Naive thymus-derived CD4-positive, alpha-beta T cell (primary cell): ENCODE measurements around the gene BCR. TPM values are rescaled to one million over a fixed set of nuclear protein-coding genes. Genes with fewer than 3 reads are reported as not detected.

Experiments
- ATAC-seq: fragments of 150-1000 bp; cut with Tn5 transposase; 2 replicates; pipeline ENCODE4 v1.10.0; 2021; ENCODE audit warnings: mild to moderate bottlenecking, moderate library complexity
- CTCF ChIA-PET: fragments of 350-600 bp; sonication (Branson Sonifier 250); formaldehyde crosslinking; loops from one replicate; lab custom pipeline; 2021; ENCODE audit warnings: antibody characterized with exemption; lab: Charles Lee
- POLR2A ChIA-PET: fragments of 350-600 bp; sonication (Branson Sonifier 250); formaldehyde crosslinking; loops from one replicate; lab custom pipeline; 2021; ENCODE audit warnings: antibody characterized with exemption, inconsistent platforms; lab: Charles Lee
- DNase-seq, 9 donors: peaks; one replicate each; pipeline versions ENCODE4 v3.0.0 to v3.0.0-alpha.2; 2020 to 2022; ENCODE audit warnings: mixed read lengths in 1 of 9
- H3K27ac ChIP-seq: one replicate; pipeline ENCODE4 v1.7.0; 2013; ENCODE audit warnings: mild to moderate bottlenecking, low read depth, low read length, moderate library complexity
- H3K27me3 ChIP-seq, 2 donors: one replicate each; pipeline ENCODE4 v1.7.0; 2013; ENCODE audit warnings: low read length in 2 of 2, mild to moderate bottlenecking in 2 of 2, moderate library complexity in 2 of 2; ENCODE audit not compliant: control insufficient read depth in 2 of 2, insufficient read depth in 2 of 2
- H3K36me3 ChIP-seq, 3 experiments: 1 replicate in 2 of 3; 2 replicates in 1 of 3; pipeline ENCODE4 v1.7.0; 2013; ENCODE audit warnings: low read length in 3 of 3, mild to moderate bottlenecking in 3 of 3, moderate library complexity in 1 of 3; ENCODE audit not compliant: insufficient read depth in 3 of 3, control insufficient read depth in 2 of 3
- H3K4me1 ChIP-seq, 2 donors: one replicate each; pipeline ENCODE4 v1.7.0; 2013; ENCODE audit warnings: low read length in 2 of 2, mild to moderate bottlenecking in 2 of 2, moderate library complexity in 1 of 2; ENCODE audit not compliant: control insufficient read depth in 2 of 2, insufficient read depth in 2 of 2
- H3K4me3 ChIP-seq: 2 replicates; pipeline ENCODE4 v1.7.0; 2013; ENCODE audit warnings: mild to moderate bottlenecking, low read length
- H3K9me3 ChIP-seq, 3 experiments: 1 replicate in 2 of 3; 2 replicates in 1 of 3; pipeline ENCODE4 v1.7.0; 2013; ENCODE audit warnings: low read length in 3 of 3; ENCODE audit not compliant: control insufficient read depth in 2 of 3
- H3K27ac Mint-ChIP-seq, 9 donors: one replicate each; pipeline ENCODE4 v1.8.0; 2020 to 2022; ENCODE audit warnings: mixed read lengths in 9 of 9, mild to moderate bottlenecking in 8 of 9, moderate library complexity in 5 of 9, inconsistent platforms in 2 of 9
- H3K27me3 Mint-ChIP-seq, 5 donors: one replicate each; pipeline ENCODE4 v1.8.0; 2021 to 2022; ENCODE audit warnings: mixed read lengths in 5 of 5, mild to moderate bottlenecking in 1 of 5
- H3K36me3 Mint-ChIP-seq, 5 donors: one replicate each; pipeline ENCODE4 v1.8.0; 2020 to 2022; ENCODE audit warnings: mixed read lengths in 5 of 5, mild to moderate bottlenecking in 3 of 5, inconsistent platforms in 1 of 5
- H3K4me1 Mint-ChIP-seq, 7 donors: one replicate each; pipeline ENCODE4 v1.8.0; 2020 to 2022; ENCODE audit warnings: mixed read lengths in 7 of 7, mild to moderate bottlenecking in 3 of 7, inconsistent platforms in 1 of 7
- H3K4me3 Mint-ChIP-seq, 10 donors: one replicate each; pipeline ENCODE4 v1.8.0; 2020 to 2022; ENCODE audit warnings: mild to moderate bottlenecking in 10 of 10, mixed read lengths in 10 of 10, moderate library complexity in 6 of 10, inconsistent platforms in 2 of 10
- H3K9me3 Mint-ChIP-seq, 11 donors: one replicate each; pipeline ENCODE4 v1.8.0; 2020 to 2022; ENCODE audit warnings: mixed read lengths in 11 of 11, mild to moderate bottlenecking in 4 of 11, inconsistent platforms in 1 of 11, moderate library complexity in 1 of 11
- intact Hi-C, 2 donors: fragments of 100-400 bp; cut with micrococcal nuclease; formaldehyde crosslinking; loops; one replicate each; pipeline ENCODE4 v1.15.1; 2023
- polyA plus RNA-seq, 2 donors: library from polyadenylated mRNA; unstranded; fragments of 300-500 nt; fragmentation: Illumina TruSeq; gene quantifications; one replicate each; pipeline ENCODE4 v1.2.3, GENCODE V29; 2021
- total RNA-seq, 6 experiments: library from RNA in 5 of 6; stranded (reverse) in 5 of 6; gene quantifications; 1 replicate in 5 of 6; 2 replicates in 1 of 6; pipeline ENCODE4 v1.2.3 and lab custom pipeline; 2021 to 2026

The BCR gene
- total and polyA plus RNA-seq, 7 experiments from 2014 or later, result 6.1 to 103 (median 83.8) TPM

DNA sequence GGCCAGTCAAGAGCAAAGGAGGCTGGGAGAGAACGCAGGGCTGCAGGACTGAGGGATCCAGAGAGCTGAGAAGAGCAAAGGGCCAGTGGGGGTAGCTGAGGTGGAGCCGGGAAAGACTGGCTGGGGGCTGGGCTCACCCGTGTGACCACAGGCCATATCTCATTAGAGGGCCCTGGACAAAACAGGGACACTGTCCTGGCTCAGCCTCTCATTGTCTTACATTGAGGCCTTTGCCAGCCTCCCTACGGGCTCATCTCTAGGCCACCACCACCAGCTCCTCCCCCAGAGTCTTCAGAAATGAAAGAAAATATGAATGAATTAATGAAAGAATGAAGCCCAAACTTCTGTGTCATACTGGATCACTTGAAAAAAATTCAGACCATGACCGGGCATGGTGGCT, 25.8 kb upstream of the BCR start:
- Histone ChIP-seq H3K9me3 (no peaks in the 10 kb centered on the region), H3K4me3 (no peak overlapping the region), H3K27ac (no peak overlapping the region), H3K36me3 (no peaks in the 10 kb centered on the region), H3K27me3 (no peaks in the 10 kb centered on the region), H3K4me1 (peaks cover 0 to 7% of the 10 kb centered on the region in 2 donors)
- H3K9me3 Mint-ChIP-seq, result no peaks in the 10 kb centered on the region
- DNase-seq (no peak), ATAC-seq (no peak)
- intact Hi-C loops, result no loop called here
- ChIA-PET POLR2A (interaction anchor here (0.7 kb wide), 1 partner anchor 213 kb away, joined by 3 read pairs; no protein-coding TSS in a partner anchor), CTCF (no interaction called here)
- H3K36me3 Mint-ChIP-seq, result no peaks in the 10 kb centered on the region
- peaks cover 0 to 5% (median 0%) of the 10 kb centered on the region in 5 donors for H3K27me3 Mint-ChIP-seq
- peak overlapping the region in 1 of 9 donors; percentile 23 for H3K27ac Mint-ChIP-seq
- peaks cover 6 to 22% (median 15%) of the 10 kb centered on the region in 7 donors for H3K4me1 Mint-ChIP-seq
- no peak overlapping the region for H3K4me3 Mint-ChIP-seq

- Histone ChIP-seq H3K27me3 (no peaks in the 10 kb centered on the region), H3K27ac (no peak overlapping the region), H3K4me3 (no peak overlapping the region), H3K36me3 (no peaks in the 10 kb centered on the region), H3K9me3 (no peaks in the 10 kb centered on the region), H3K4me1 (peaks cover 0 to 7% of the 10 kb centered on the region in 2 donors)
- Mint-ChIP-seq H3K4me1 (peaks cover 6 to 22% (median 15%) of the 10 kb centered on the region in 7 donors), H3K27me3 (no peaks in the 10 kb centered on the region), H3K36me3 (no peaks in the 10 kb centered on the region), H3K9me3 (no peaks in the 10 kb centered on the region), H3K4me3 (peak overlapping the region in 1 of 10 donors; percentile 8), H3K27ac (no peak overlapping the region)
- intact Hi-C loops, result no loop called here
- no peak for DNase-seq
- ChIA-PET CTCF (no interaction called here), POLR2A (interaction anchor here (0.7 kb wide), 1 partner anchor 213 kb away, joined by 3 read pairs; no protein-coding TSS in a partner anchor)
- ATAC-seq, result no peak
Observed at GRCh38 chr22:23155143-23155542, 25.2 kb upstream of the BCR start.

- no peaks in the 10 kb centered on the region for H3K9me3 ChIP-seq
- H3K36me3 ChIP-seq, result no peaks in the 10 kb centered on the region
- H3K27me3 Mint-ChIP-seq, result no peaks in the 10 kb centered on the region
- H3K9me3 Mint-ChIP-seq, result no peaks in the 10 kb centered on the region
- no peak overlapping the region for H3K27ac ChIP-seq
- H3K4me1 ChIP-seq, result peaks cover 0 to 7% of the 10 kb centered on the region in 2 donors
- H3K4me1 Mint-ChIP-seq, result peaks cover 6 to 22% (median 15%) of the 10 kb centered on the region in 7 donors
- ATAC-seq (no peak), DNase-seq (no peak)
- intact Hi-C loops, result no loop called here
- H3K4me3 Mint-ChIP-seq, result no peak overlapping the region
- H3K36me3 Mint-ChIP-seq, result no peaks in the 10 kb centered on the region
- ChIA-PET POLR2A (no interaction called here), CTCF (interaction anchor here (0.6 kb wide), 1 partner anchor 128 kb away, joined by 3 read pairs; no protein-coding TSS in a partner anchor)
- H3K4me3 ChIP-seq, result no peak overlapping the region
- peak overlapping the region in 1 of 9 donors; percentile 14 for H3K27ac Mint-ChIP-seq
- no peaks in the 10 kb centered on the region for H3K27me3 ChIP-seq
Observed at GRCh38 chr22:23155831-23156230, 24.5 kb upstream of the BCR start.

GRCh38 chr22:23156286-23156685, 24.0 kb upstream of the BCR start:
- no peaks in the 10 kb centered on the region for H3K36me3 Mint-ChIP-seq
- no peaks in the 10 kb centered on the region for H3K27me3 Mint-ChIP-seq
- CTCF ChIA-PET, result interaction anchor here (0.6 kb wide), 1 partner anchor 127 kb away, joined by 3 read pairs; no protein-coding TSS in a partner anchor
- H3K4me3 ChIP-seq, result no peak overlapping the region
- DNase-seq (no peak), ATAC-seq (no peak)
- no peaks in the 10 kb centered on the region for H3K36me3 ChIP-seq
- H3K9me3 Mint-ChIP-seq, result no peaks in the 10 kb centered on the region
- no peak overlapping the region for H3K4me3 Mint-ChIP-seq
- H3K4me1 Mint-ChIP-seq, result peaks cover 6 to 22% (median 15%) of the 10 kb centered on the region in 7 donors
- POLR2A ChIA-PET, result no interaction called here
- no peak overlapping the region for H3K27ac Mint-ChIP-seq
- peaks cover 0 to 7% of the 10 kb centered on the region in 2 donors for H3K4me1 ChIP-seq
- intact Hi-C loops, result no loop called here
- no peaks in the 10 kb centered on the region for H3K9me3 ChIP-seq
- H3K27ac ChIP-seq, result no peak overlapping the region
- no peaks in the 10 kb centered on the region for H3K27me3 ChIP-seq

DNA sequence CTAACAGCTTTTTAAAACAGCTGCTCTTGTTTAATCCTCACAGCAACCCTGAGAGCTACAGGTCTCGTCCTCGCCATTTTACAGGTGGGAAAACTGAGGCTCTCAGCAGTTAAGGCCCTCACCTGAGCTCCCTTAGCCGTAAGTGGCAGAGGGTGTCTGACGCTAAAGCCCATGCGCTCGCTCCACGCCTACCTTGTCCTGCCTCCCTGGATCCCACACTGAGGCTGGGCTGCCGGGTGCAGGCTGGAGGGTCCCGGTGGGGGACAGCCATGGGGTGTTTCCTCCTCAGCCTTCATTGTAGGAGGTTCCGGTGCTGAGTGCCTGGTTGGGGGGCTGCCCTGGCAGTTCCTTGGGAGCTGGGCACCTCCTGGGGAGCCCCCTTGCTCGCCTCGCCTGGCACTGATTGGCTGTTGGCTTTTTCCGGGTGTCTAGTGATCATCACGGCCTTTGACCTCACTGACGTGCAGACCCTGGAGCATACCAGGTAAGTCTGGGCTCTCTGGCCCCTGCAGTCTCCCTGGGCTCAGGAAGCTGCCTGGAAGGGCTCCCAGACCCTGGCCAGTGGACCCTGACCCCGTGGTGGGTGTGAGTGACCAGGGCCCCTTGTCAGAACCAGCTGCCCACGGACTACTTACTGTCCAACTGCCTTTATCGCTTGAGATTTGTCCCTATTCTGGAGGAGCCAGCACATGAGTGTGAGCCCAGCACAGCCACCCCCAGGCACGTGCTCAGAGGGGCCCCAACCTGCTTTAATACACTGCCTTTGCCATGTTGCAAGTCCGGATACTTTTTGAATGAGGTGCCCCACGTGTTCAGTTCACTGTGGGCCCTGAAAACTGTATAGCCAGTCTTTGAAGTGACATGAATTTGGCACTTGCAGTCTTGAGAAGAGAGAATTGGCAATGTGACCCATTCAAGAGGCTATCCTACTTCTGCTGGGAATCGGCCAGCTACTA, 22.5 kb upstream of the BCR start:
- H3K27ac Mint-ChIP-seq, result no peak overlapping the region
- Histone ChIP-seq H3K27me3 (no peaks in the 10 kb centered on the region), H3K9me3 (no peaks in the 10 kb centered on the region), H3K4me1 (peaks cover 0 to 7% of the 10 kb centered on the region in 2 donors), H3K27ac (no peak overlapping the region), H3K4me3 (no peak overlapping the region), H3K36me3 (no peaks in the 10 kb centered on the region)
- no peak for DNase-seq
- H3K4me3 Mint-ChIP-seq, result no peak overlapping the region
- ChIA-PET POLR2A (no interaction called here), CTCF (interaction anchor here (1.0 to 1.3 kb wide), 3 partner anchors 11 to 198 kb away, joined by 3 to 5 read pairs (median 3); no protein-coding TSS in a partner anchor)
- no peak for ATAC-seq
- no peaks in the 10 kb centered on the region for H3K27me3 Mint-ChIP-seq
- H3K36me3 Mint-ChIP-seq, result no peaks in the 10 kb centered on the region
- H3K4me1 Mint-ChIP-seq, result peaks cover 3 to 17% (median 12%) of the 10 kb centered on the region in 7 donors
- intact Hi-C loops, result no loop called here
- H3K9me3 Mint-ChIP-seq, result no peaks in the 10 kb centered on the region

DNA sequence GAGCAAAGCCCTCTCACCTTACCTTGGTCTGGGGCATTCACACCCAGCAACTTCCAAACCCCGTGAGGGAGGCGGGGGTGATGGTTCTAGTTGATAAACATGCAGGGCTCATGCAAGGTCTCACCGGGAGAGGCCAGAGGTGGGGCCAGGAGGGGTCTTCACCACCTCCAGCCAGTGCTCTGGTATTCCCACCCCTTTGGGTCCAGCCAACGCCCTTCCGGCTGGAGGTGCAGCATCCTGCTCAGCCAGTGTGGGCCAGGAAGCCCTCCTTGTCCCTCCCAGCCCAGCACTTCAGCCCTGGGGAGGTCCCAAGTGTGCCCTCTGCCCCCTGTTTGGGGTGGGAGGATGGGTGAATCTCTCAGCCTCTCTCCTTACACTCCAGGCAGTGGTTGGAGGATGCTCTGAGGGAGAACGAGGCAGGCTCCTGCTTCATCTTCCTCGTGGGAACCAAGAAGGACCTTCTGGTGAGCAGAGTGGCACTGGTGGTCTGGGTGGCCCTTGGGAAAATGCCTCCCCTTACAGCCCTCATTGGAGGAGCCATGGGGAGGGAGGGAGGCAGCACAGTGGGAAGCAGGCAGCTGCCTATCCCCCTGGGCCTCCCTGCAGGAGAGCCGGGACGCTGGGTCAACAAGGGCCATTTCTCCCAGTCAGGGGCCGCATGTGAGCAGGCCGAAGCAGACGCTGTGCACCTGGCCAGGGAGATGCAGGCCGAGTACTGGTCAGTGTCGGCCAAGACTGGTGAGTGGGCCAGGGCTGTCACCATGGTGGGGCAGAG, 21.6 kb upstream of the BCR start:
- no peaks in the 10 kb centered on the region for H3K36me3 ChIP-seq
- Mint-ChIP-seq H3K9me3 (no peaks in the 10 kb centered on the region), H3K4me3 (no peak overlapping the region), H3K27ac (no peak overlapping the region), H3K27me3 (no peaks in the 10 kb centered on the region), H3K4me1 (peaks cover 0 to 10% (median 4%) of the 10 kb centered on the region in 7 donors), H3K36me3 (no peaks in the 10 kb centered on the region)
- ATAC-seq (no peak), DNase-seq (no peak)
- intact Hi-C loops, result no loop called here
- POLR2A ChIA-PET, result no interaction called here
- H3K4me1 ChIP-seq, result no peaks in the 10 kb centered on the region
- H3K4me3 ChIP-seq, result no peak overlapping the region
- CTCF ChIA-PET, result interaction anchor here (1.2 kb wide), 1 partner anchor 10 kb away, joined by 3 read pairs; no protein-coding TSS in a partner anchor
- H3K27ac ChIP-seq, result no peak overlapping the region
- H3K9me3 ChIP-seq, result no peaks in the 10 kb centered on the region
- no peaks in the 10 kb centered on the region for H3K27me3 ChIP-seq
